Fibroblast of lung (primary cell): ENCODE measurements around the gene TMEM258.

Experiments
- EZH2 ChIP-seq: IDR thresholded peaks from 2 replicates; pipeline ENCODE4 v1.5.1; 2012; ENCODE audit warnings: low read length, control low read depth, mild to moderate bottlenecking; ENCODE audit errors: missing control alignments
- TF ChIP-seq, protein P1 (sequence below), 2 donors: IDR thresholded peaks in 1 of 2; conservative IDR thresholded peaks in 1 of 2; 1 replicate in 1 of 2; 2 replicates in 1 of 2; pipeline ENCODE4 v1.5.1; 2011 to 2012; ENCODE audit warnings: low read length in 2 of 2, control low read depth in 1 of 2, inconsistent platforms in 1 of 2, low read depth in 1 of 2, mild to moderate bottlenecking in 1 of 2

- TF ChIP-seq, protein P1, sequence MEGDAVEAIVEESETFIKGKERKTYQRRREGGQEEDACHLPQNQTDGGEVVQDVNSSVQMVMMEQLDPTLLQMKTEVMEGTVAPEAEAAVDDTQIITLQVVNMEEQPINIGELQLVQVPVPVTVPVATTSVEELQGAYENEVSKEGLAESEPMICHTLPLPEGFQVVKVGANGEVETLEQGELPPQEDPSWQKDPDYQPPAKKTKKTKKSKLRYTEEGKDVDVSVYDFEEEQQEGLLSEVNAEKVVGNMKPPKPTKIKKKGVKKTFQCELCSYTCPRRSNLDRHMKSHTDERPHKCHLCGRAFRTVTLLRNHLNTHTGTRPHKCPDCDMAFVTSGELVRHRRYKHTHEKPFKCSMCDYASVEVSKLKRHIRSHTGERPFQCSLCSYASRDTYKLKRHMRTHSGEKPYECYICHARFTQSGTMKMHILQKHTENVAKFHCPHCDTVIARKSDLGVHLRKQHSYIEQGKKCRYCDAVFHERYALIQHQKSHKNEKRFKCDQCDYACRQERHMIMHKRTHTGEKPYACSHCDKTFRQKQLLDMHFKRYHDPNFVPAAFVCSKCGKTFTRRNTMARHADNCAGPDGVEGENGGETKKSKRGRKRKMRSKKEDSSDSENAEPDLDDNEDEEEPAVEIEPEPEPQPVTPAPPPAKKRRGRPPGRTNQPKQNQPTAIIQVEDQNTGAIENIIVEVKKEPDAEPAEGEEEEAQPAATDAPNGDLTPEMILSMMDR (conservative IDR thresholded peaks at IDR 0.05 in 1 of 2, IDR thresholded peaks at IDR 0.05 in 1 of 2; ENCODE audit: low read depth in 1 of 2, low read length in 2 of 2), result no peak
- no peak for TF ChIP-seq EZH2
Measured at GRCh38 chr11:61768376-61769076, 23.9 kb downstream of the TMEM258 start.
